GM21528 (cell line): Measurements from ENCODE around the gene HS1BP3.

ENCODE experiments used
- ATAC-seq: cut with Tn5 transposase; IDR thresholded peaks from one replicate; pipeline ENCODE4 v1.9.1; 2021; ENCODE audit warnings: mild to moderate bottlenecking, moderate library complexity; ENCODE audit not compliant: unreplicated experiment, low FRiP score

HS1BP3 gene

DNA sequence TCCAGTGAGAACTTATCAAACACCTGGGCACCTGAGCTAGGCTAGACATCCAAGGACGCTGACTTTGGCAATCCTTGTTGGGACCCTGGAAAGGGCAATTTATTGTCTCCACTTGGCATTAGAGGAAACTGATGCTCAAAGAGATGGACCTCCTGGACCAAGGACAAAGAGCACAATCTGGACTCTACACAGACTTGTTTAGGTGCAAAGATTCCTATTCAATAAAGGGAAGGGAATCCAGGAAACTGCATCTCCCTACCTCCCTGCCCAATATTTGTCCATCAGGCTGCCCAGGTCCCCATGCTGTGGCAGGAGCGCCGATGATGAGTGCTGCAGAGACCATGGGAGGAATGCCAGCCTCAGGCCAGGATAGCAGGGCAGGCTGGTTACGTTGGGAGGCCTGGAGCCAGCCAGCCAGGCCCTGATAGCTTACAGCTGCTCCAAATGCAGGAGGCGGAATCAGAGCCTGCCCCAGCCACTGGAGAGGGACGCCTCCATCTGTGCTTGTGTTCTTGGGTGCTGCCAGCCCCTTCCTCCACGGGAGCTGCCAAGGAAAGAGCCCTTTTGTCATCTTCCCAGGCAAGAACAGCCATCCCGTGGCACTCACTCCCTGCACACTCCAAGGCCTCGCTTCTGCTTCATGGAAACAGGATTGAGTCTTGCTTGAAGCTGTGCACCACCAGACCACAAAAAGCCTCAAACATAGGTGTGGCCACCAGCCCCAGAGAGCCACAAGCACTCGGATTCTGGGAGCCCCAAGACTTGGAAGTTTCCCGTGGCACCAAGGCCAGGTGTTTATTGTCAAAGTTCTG lies 60.0 kb downstream of the HS1BP3 start:
- ATAC-seq = no peak

DNA sequence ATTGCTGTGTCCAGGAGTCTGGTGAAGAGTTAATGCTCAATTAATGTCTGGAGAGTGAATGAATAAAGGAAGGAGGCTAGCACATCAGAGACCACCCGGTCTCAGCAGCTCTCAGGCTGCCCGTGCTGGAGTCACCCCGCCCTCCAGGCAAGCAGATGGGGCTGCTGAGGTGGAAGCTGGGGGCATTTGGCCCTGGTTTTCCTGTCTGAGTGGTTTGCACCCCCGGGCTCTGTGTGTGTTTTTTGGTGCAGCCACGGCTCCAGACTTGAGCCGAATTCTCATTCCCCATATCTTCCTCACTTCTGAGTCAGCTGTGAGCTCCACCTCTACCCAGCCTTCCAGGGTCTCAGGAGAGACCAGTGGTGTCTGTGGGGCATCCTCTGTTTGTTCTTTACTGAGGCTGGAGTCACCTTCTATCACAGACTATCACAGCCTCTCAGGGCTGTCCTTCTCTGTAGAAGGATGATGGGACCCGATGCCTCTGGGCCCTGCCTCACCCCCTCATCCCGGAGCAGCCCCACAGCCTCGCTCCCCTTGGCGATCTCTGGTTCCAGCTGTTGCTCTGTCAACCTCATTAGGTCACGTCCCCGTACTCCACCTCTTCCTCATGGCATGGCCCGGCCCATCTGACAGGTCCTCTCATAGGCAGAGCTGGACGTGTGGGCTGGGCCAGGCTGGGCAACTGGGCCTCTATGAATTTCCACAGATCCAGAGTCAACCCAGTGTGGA lies 60.8 kb downstream of the HS1BP3 start:
- ATAC-seq = no peak

DNA sequence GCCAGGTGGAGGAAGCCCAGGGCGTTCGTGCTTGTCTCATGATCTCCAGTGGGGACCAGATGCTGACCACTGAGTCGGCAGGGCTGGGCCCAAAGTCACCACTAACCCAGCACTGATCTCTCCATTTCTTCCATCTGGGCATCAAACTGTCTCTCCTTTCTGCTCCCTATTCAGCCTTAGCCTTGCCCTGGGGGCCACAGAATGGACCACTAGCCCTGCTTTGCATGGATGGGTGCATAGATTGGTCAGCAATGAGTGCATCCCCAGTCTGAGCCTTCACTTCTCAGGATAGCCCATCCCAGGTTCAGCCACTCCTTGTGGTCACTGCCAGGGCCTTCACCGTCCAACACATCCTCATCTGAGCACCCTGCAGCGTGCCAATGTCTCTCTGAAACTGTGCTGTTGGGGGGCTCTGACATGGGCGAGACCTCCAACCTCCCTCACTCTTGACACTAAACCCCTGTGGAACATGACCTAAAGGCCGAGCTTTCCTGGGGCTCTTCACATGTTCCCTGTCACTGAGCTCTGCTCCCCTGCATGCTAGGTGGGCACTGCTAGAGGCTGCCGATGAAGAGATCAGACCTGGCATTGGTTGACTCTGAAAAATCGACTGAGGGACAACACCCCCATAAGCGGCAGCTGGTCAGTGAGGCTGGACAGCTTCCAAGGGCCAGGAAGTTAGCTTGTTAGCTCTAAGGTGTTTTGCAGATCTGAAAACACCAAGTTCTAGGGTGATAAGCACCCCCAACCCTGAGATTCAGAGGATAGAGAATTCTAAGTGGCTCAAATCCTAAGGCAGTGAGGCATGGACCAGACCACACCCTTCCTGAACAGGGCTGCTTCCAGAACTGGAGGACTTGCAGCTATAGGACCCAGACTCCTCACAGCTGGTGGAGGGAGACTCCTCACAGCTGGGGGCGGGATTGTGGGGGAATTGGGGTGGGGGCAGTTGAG lies 61.7 kb downstream of the HS1BP3 start:
- ATAC-seq = no peak

DNA sequence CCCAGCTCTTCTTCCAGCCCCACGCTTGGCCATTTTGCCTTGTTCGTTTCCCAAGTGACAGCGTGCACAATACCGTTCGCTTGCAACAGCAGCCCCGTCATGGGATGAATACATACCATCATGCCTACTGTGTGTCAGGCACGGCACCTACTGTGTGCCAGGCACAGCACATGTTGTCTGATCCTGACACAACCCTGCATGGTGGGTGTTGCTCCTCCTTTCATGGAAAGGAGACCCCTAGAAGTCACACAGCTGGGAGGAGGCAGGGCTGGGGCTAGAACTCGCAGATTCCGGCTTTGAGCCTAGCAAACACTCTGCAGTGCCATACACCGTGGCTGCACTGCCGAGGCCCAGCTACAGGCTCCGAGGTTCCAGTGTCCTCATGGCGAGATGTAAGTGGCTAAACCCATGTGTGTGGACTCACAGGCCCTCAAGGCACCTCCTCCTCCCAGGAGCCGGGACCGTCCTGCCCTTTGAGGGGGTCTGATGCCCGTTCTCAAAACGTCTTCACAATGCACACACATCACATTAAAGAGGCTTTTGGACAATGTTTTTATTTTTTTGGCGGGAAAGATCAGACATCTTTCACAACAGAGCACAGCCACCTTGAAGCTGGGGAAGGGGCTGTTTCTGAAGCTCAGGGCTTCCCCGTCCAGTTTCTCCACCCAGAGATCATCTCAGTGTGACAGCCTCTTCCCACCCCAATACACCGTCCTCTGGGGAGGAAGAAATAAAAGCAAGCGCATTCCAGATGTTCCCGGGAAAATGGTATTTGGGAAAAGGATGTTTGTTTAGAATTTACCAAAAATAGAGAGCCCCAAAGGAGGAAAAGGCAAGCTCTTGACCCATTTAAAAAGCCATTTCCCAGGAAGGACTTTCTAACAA lies 64.9 kb downstream of the HS1BP3 start:
- no peak for ATAC-seq

DNA sequence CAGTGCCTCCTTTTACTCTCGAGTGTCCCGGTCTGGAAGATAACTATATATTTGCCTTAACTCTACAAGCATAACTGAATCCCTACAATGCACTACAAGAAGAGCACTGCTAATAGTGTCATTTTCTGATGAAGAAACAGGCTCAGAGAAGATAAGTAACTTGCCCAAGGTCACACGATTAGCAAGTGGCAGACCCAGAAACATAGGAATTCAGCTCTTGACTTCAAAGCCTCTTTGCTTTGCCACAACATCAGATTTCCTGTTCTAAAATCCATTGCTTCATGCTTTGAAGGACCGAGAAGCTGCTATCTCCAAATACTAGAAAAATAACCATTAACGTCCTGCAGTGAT lies 65.6 kb downstream of the HS1BP3 start:
- no peak for ATAC-seq

DNA sequence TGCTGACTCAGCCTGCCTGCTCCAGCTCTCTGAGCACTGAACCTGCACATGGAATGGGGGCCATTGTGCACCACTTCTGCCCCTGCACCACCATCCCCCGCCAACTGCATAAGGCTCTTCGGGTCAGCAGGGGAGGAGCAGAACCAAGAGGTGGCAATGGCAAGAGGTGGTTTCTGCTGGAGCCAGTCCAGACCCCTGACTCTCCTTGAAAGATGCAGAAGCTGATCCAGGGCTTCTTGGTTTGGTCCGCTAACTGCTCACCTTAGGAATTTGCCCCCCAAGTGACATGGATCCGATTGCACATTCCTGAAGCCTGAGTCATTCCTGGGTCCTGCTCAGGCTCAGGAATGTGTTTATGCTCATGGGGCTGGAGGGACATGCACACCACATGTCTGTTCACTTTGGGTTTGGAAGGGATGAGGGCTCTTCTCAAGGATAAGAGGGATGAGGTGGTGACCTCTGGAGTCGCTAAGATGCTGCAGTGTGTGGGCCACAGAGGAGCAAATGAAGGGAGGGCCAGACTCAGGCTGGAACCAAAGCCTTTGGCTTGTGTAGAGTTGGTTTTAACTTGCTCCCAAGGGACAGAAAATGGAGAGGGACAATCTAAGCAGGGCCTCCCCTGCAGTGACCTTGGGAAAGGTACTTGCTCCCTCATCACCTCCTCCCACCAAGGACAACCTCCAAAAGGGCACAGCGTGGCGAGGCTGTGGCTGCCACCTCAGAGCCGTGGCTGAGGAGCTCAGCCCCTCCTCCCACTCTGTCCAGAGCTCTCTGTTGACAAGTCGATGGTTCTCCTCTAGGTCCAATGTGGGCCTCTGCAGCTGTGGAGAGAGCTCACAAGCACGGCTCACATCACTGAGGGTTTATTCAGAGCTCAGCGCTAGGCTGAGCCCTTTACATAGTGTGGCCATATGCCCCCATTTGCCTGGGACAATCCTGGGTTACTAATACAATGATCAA lies 66.2 kb downstream of the HS1BP3 start:
- ATAC-seq = no peak

DNA sequence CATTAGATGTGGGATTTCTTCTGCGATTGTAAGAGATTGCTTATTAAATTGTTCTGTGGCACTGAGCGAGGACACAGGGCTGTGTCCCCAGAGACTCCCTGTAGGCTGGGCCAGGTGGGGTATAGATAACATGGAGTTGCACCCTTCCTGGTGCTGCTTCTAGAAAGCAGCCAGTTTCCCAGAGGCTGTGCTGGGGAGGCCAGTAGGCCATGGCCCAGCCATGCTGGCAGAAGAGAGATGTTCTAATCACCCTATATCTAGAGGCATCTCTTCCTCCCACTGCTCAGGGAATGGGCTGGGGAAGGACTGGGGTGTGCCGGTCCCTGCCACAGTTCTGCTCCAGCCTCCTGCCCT lies 66.9 kb downstream of the HS1BP3 start:
- no peak for ATAC-seq

DNA sequence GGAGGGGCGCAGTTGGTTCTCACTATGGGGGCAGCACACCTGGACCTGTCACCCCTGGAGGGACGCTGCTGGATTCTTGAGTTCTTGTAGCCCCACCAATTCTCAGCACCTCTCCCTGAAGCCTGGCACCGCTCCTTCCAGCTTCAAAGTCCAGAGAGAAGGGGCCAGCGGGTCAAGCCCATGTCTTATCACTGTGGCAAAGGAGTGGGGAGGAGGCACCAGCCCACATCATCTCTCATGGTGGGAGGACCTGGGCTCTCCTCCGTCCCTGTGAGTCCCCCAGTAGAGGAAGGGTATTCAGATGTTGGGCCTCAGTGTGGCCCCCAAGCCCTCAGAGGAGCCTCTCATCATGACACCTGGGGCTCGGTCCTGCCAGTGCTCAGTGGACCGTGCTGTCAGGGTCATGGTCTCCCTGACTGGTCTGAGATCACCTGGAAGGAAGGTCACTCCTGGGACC lies 67.4 kb downstream of the HS1BP3 start:
- no peak for ATAC-seq

DNA sequence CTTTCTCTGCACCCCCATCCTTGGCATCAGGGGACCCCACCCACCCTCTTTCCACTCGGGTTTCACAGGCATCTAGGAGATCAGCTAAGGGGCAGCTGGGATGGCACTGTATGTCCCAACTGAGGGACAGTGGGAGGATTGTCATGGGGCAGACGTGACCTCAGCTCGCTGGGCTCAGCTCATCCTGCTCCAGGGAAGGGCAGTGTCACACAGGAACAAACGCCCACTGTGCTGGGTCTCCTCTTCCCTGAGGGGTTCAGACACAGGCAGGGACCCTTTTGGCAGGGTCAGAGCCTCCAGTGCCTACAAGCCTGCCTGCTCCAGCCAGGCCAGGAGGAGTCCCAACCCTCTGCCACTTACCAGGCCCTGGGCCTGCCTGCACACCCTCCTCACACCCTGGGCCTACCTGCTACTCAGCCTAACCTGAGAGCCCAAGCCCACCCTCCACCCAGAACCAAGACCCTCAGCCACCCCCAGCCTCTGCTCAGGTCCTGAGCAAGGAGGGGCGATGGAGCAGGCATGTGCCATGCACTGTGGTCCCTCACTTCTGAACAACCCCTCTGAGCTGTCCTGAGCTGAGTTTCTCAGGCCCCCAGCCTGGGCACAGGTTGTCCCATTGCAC lies 68.2 kb downstream of the HS1BP3 start:
- ATAC-seq = no peak

DNA sequence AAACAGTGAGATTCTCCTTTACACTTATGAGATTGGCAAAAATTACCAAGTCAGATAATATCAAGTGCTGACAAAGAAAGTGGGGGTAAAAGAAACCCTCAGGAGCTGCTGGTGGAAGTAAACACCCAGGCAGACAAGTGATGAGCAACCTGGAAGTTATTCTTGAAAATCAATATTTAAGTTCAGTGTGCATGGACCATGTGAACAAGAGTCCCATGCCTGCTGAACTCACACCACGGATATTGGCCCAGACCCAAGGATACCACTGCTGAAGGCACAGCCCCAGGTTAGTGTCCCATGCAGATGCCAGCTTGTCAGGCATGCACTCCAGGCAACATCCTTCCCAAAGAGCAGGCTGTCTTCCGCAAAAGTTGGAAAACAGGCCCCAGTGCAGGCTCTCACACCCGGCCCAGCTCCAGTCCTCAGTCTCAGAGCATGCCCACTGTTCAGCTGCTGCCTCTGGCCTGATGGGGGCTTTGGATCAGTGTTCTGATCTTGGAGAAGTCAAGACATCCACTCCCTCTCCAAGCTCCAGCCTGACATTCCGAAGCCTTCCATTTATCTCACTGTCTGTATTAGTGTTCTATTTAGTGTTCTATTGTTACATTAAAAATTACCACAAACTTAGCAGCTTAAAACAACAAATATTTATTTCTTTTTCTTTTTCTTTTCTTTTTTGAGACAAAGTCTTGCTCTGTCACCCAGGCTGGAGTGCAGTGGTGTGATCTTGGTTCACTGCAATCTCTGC lies 70.0 kb downstream of the HS1BP3 start:
- ATAC-seq = no peak

DNA sequence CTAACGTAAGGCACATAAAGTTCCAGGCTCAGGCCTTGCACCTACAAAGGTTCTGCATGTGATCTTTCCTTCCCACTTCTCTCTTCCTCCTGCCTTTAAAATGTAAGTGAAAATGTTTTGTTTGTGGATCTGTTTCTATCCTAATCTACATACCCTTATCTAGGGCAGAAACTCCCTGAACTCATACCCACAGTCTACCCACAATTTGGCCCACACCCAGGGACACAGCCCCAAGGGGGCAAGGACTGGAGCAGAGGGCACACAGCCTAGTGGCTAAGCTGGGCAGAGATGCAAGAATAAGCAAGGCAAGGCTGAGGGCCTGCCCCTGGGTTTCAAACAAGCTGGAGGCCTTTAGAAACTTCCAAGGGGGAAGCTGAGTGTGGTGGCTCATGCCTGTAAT lies 71.0 kb downstream of the HS1BP3 start:
- ATAC-seq = no peak

DNA sequence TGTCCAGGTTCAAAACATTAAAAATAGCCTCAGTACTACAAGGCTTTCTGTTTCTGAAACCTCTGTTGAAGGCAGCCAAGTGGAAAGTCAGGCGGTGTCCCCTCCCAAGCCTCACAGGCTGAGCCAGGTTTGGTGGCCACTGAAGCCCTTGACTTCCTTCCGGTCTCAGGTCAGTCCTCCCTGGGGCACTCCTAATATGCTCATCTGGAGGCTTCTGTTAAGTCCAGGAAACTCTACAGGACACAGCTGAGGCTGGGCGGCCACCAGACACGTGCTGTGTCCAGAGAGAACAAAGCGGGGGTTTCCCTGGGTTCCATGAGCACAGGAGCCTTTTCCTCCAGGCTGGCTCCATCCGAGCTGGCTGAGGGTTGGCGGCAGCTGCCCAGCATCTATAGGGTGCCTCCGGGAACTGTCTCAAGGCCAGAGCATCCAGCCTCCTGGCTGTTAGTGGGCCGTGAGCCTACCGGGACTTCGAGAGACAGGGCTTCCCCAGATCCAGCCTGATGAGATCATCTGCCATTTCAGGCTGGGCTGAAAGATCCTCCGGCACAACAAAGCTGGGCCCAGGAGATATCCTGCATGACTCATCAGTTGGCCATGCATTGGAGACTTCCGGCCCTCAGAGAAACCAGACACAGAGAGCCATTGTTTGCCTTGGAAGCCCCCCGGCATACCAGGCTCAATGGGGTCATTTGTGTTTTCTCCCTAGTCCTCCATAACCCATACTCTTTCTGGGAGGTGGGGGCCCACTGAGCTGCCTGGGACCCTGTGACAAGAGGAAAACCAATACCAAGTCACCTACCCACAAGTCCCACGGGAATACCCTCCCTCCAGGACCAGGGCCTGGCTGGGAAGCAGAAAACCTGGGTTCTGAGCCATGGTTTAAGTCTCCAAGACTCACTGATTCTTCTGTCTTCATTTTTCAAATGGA lies 71.7 kb downstream of the HS1BP3 start:
- ATAC-seq = peak; percentile 58

DNA sequence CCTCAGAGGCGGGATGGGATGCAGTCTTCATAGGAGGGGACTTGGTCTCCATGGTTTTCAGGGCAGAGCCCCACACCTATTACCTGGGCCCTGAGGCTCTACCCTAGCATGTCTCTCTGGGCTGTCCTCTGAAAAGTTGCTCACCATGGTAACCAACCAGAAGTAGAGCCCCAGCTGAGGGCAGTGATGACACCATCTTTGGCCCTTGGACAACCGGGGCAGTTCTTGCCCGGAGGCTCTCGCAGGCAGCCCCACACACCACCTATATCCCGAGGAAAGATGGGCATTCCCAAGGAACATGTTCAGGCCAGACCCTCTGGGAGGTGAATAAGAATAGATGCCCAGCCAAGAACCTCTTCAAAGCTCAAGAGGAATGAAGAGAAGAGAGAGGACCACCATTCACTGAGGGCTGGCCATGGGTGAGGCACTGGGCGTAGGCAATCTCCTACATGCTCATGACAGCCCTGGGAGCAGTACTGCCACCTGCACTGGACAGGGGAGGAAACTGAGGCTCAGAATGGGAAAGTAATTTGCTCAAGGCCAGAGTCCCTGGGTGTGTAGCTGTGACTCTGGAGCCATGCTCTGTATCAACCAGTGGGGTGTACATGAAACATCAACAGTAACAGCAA lies 72.5 kb downstream of the HS1BP3 start:
- ATAC-seq = no peak

DNA sequence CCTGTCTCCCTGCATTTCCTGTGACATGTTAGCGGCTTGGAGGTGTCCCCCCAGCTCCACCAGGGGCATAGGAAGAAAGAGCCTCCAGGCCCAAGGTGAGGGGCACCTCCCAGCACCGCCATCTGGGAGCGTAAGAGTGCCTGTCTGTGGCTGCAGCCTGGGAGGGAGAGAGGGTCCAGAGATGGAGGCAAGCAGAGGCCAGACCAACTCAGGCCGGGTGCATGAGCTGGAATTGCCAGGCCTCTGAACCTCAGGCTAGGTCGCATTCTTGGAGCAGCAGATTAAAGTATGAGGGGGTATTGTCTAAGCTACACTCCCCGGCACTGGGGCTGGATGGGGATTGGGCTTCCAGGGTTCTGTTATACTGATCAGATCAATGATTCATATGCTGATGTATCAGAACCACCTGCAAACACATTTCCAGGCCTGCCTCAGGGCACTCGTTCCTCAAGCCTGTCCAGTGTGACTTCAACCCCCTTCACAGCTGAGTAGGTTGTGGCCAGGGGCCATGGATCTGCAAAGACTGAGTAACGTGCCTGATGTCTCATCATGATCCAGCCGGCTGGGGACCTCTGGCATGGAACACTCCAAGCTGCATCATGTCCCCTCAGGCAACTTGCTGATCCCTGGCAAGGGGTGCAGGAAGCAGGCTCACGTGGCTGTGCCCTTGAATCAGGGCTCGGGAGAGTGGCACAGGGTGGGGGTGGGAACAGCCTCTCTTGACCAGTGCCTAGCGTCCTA lies 73.2 kb downstream of the HS1BP3 start:
- no peak for ATAC-seq

DNA sequence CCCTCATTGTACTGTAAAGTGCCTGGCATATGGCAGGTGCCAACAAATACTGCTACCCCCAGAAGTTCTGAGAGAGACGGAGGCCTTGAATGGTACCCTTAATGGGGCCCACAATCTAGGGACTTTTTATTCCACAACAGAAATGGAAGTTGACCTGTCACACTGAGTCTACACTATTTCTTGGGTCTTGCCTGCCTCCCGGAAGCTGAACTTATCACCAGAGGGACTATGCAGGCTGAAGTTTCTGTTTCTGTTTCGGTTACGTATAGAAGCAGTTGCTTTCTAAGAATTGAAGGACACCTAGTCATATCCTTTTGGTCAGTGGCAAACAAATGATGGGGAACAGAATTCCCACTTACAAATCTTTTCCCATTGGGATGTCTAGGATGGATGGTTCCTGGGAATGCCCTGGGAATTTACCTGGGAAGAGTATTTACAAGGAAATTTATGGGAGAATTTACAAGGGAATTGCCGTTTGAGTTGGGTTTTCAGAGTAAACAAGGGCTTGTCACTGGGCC lies 74.2 kb downstream of the HS1BP3 start:
- ATAC-seq = peak; percentile 83
